Body of pancreas (tissue), 4 donors: ENCODE results near the gene PDCD2L. TPM values are rescaled to one million over a fixed set of nuclear protein-coding genes. Genes with fewer than 3 reads are reported as not detected.
"Not testable (repeated sequence)": the region's sequence is repeated elsewhere in the genome, so short reads cannot be mapped to it uniquely, and the experiment has no call there.

ENCODE experiments used
- ATAC-seq: fragments of 150-250 bp; one replicate; pipeline ENCODE4 v1.9.1; 2016
- DNase-seq, 4 donors: peaks; one replicate each; pipeline ENCODE4 v3.0.0-alpha.2; 2019
- H3K27ac ChIP-seq, 4 donors: fragments of 200-600 bp; sonication (generic); 1 replicate in 3 of 4; 2 replicates in 1 of 4; pipeline versions ENCODE4 v1.5.1 to v1.6.1; 2016 to 2019; ENCODE audit warnings: mild to moderate bottlenecking in 1 of 4, mixed read lengths in 1 of 4, moderate library complexity in 1 of 4
- H3K27me3 ChIP-seq, 2 donors: fragments of 200-600 bp; sonication (generic); one replicate each; pipeline ENCODE4 v1.6.0; 2016; ENCODE audit warnings: mild to moderate bottlenecking in 1 of 2
- H3K36me3 ChIP-seq, 2 donors: fragments of 200-600 bp; sonication (generic); replicated peaks in 1 of 2; 2 replicates each; pipeline ENCODE4 v1.5.1; 2016; ENCODE audit warnings: low read depth in 2 of 2; ENCODE audit not compliant: insufficient read depth in 1 of 2
- H3K4me1 ChIP-seq: fragments of 200-600 bp; sonication (generic); one replicate; pipeline ENCODE4 v1.6.0; 2016
- H3K4me3 ChIP-seq, 2 donors: fragments of 200-600 bp; sonication (generic); 1 replicate in 1 of 2; 2 replicates in 1 of 2; pipeline ENCODE4 v1.5.1; 2016 to 2019
- H3K9me3 ChIP-seq, 3 donors: fragments of 200-600 bp; sonication (generic); 1 replicate in 2 of 3; 2 replicates in 1 of 3; pipeline ENCODE4 v1.5.1; 2016
- POLR2A ChIP-seq, 3 donors: fragments of 450-650 bp; IDR thresholded peaks; one replicate each; pipeline ENCODE4 v1.6.1; 2016; ENCODE audit warnings: antibody characterized with exemption in 3 of 3, mild to moderate bottlenecking in 2 of 3
- WGBS, 2 donors: methylation state at CpG; one replicate each; pipeline ENCODE4 v1.1.5; 2017; 5-methylcytosine and 5-hydroxymethylcytosine counted together
- intact Hi-C: fragments of 100-400 bp; cut with DNase I; formaldehyde crosslinking; loops from one replicate; pipeline ENCODE4 v1.15.1; 2023
- total RNA-seq, 2 donors: library from RNA; depleted of rRNA; stranded (reverse); fragments of >200 nt; gene quantifications; one replicate each; pipeline ENCODE4 v1.1.0, GENCODE V29; 2016
- TF ChIP-seq, protein P1 (sequence below), 7 experiments: fragments of 450-650 bp in 4 of 7; fragments of 200-600 bp in 3 of 7; sonication (generic) in 3 of 7; IDR thresholded peaks; one replicate each; pipeline ENCODE4 v1.5.1; 2016 to 2019; ENCODE audit warnings: antibody characterized with exemption in 7 of 7

The PDCD2L gene
- total RNA-seq, 2 donors from 2014 or later = 13.2 to 45.5 TPM

DNA sequence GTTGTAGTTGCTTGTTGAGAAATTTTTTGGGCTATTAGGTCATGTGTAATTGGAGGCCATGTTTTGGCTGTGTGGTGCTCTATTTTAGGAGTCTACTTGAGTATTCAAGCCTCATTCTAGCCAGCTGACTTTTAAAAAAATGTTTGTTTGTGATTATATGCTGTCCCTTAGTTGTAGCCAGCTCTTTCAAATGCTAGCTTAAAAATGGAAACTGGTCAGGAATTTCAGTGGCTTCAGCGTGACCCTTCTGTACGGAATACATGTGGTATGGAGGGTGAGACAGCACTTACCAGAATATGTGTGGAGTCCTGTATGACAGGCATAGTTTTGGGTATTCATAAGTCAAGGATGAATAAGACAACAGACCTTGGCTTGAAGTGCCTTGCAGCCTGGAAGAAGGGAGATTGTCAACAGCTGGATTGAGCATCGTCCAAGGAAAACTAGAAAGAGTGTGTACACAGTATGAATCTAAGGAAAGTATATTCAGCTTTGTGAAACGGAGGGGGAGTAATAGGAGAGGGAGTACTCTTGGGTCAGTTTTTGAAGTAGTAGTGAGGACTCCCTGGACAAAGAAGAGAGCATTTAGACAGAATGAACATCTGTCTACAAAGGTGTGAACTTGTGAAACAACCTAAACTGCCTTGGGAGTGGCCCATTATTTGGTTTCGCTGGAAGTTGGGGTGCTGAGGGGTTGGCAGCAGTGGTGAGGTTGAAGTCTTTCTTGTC, 57.3 kb downstream of the PDCD2L start:
- peaks cover 0 to 32% of the 10 kb centered on the region in 2 donors for H3K36me3 ChIP-seq
- no peaks in the 10 kb centered on the region for H3K9me3 ChIP-seq
- DNase-seq = no peak
- H3K4me1 ChIP-seq = peaks cover 14% of the 10 kb centered on the region
- peak; percentile 24 for ATAC-seq
- no peaks in the 10 kb centered on the region for H3K27me3 ChIP-seq
- 79 to 90% methylated on average over 5 of the region's 5 CpGs for WGBS, 2 donors
- no peak overlapping the region for H3K27ac ChIP-seq
- intact Hi-C loops = no loop called here
- no peak overlapping the region for H3K4me3 ChIP-seq
- TF ChIP-seq POLR2A (IDR thresholded peaks at IDR 0.05) = no peak
- TF ChIP-seq, protein P1, sequence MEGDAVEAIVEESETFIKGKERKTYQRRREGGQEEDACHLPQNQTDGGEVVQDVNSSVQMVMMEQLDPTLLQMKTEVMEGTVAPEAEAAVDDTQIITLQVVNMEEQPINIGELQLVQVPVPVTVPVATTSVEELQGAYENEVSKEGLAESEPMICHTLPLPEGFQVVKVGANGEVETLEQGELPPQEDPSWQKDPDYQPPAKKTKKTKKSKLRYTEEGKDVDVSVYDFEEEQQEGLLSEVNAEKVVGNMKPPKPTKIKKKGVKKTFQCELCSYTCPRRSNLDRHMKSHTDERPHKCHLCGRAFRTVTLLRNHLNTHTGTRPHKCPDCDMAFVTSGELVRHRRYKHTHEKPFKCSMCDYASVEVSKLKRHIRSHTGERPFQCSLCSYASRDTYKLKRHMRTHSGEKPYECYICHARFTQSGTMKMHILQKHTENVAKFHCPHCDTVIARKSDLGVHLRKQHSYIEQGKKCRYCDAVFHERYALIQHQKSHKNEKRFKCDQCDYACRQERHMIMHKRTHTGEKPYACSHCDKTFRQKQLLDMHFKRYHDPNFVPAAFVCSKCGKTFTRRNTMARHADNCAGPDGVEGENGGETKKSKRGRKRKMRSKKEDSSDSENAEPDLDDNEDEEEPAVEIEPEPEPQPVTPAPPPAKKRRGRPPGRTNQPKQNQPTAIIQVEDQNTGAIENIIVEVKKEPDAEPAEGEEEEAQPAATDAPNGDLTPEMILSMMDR (IDR thresholded peaks at IDR 0.05) = no peak

DNA sequence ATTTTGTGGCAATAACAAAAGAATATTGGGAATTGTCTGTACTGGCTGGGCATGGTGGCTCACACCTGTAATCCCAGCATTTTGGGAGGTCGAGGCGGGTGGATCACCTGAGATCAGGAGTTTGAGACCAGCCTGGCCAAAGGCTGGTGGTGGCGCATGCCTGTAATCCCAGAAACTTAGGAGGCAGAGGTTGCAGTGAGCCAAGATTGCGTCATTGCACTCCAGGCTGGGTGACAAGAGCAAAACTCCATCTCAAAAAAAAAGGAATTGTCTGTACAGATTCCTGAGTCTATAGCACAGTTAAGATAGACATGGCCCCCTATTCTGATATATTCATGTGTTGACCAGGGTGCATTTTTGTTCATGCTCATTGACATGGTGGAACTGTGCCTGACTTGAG, 60.6 kb downstream of the PDCD2L start:
- ATAC-seq, H3K4me1 ChIP-seq, H3K9me3 ChIP-seq, H3K27ac ChIP-seq, intact Hi-C loops, H3K4me3 ChIP-seq, DNase-seq, H3K27me3 ChIP-seq: not testable (repeated sequence)
- peaks cover 8 to 38% of the 10 kb centered on the region in 2 donors for H3K36me3 ChIP-seq
- WGBS, 2 donors = 94 to 97% methylated on average over 4 of the region's 4 CpGs

DNA sequence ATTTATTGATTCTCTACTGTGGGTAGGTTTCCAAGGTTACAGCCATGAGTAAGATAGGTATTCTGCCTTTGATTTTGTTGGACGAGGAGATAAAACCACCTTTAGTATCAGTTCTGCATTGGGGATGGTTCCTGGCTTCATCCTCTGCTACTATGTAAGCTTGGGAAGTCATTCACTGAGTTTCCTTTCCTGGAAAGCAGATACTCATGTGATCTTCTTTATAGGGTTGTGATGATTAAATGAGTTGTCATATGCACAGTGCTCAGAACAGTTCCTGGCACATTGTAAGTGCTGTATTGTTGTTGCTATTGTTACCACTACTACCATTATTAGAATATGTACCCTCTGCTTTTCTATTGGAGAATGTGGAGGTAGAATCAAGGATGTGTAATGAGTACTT, 64.2 kb downstream of the PDCD2L start:
- WGBS, 2 donors = 59 to 60% methylated on average over 1 of the region's 1 CpG
- no peak overlapping the region for H3K27ac ChIP-seq
- DNase-seq (no peak), ATAC-seq (no peak)
- H3K27me3 ChIP-seq = no peaks in the 10 kb centered on the region
- intact Hi-C loops = no loop called here
- H3K9me3 ChIP-seq = no peaks in the 10 kb centered on the region
- H3K4me1 ChIP-seq = no peaks in the 10 kb centered on the region
- no peak overlapping the region for H3K4me3 ChIP-seq
- TF ChIP-seq POLR2A (IDR thresholded peaks at IDR 0.05) = no peak
- TF ChIP-seq, protein P1 (IDR thresholded peaks at IDR 0.05) = no peak
- H3K36me3 ChIP-seq = peaks cover 9 to 37% of the 10 kb centered on the region in 2 donors

DNA sequence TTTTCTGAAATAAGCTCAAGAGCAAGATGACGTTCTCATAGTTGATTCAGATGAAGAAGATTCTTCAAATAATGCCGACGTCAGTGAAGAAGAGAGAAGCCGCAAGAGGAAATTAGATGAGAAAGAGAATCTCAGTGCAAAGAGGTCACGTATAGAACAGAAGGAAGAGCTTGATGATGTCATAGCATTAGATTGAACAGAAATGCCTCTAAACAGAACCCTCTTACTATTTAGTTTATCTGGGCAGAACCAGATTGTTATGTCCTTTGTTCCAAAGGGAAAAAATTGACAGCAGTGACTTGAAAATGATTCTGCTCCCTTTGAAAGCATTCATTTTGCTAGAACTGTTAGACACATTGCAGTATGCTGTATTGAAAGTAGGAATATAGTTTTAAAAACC, 64.8 kb downstream of the PDCD2L start:
- H3K27ac ChIP-seq, H3K4me3 ChIP-seq, H3K27me3 ChIP-seq, DNase-seq, H3K4me1 ChIP-seq, ATAC-seq, H3K9me3 ChIP-seq, intact Hi-C loops: not testable (repeated sequence)
- peaks cover 9 to 31% of the 10 kb centered on the region in 2 donors for H3K36me3 ChIP-seq
- WGBS, 2 donors = 87 to 89% methylated on average over 5 of the region's 5 CpGs

GRCh38 chr19:34471906-34472700, 67.9 kb downstream of the PDCD2L start:
- Histone ChIP-seq H3K36me3 (peaks cover 9 to 19% of the 10 kb centered on the region in 2 donors), H3K9me3 (no peaks in the 10 kb centered on the region), H3K4me1 (no peaks in the 10 kb centered on the region), H3K27ac (no peak overlapping the region), H3K4me3 (no peak overlapping the region), H3K27me3 (no peaks in the 10 kb centered on the region)
- TF ChIP-seq, protein P1 (IDR thresholded peaks at IDR 0.05) = no peak
- TF ChIP-seq POLR2A (IDR thresholded peaks at IDR 0.05) = no peak
- DNase-seq = no peak
- no peak for ATAC-seq
- 88 to 96% methylated on average over 8 of the region's 8 CpGs for WGBS, 2 donors
- intact Hi-C loops = no loop called here
